Stimulated activated CD4-positive, alpha-beta T cell treated with anti-CD3 and anti-CD28 coated beads, Interleukin-15, amount 100 ng/mL, for 1 hour (primary cell): ENCODE data around the gene CHD1L.
"Not testable (repeated sequence)": the region's sequence is repeated elsewhere in the genome, so short reads cannot be mapped to it uniquely, and the experiment has no call there.

ENCODE experiments used
- DNase-seq, 2 donors: peaks; one replicate each; pipeline ENCODE4 v3.0.0-alpha.2; 2020; ENCODE audit warnings: low read depth in 1 of 2, low spot score in 1 of 2

Gene CHD1L

GRCh38 chr1:147242449-147243227, at the start of gene CHD1L:
CHD1L (plus strand) TSS chr1:147242684; CDS start chr1:147242704, 20 bp downstream.
- DNase-seq, result peak; percentile 90 to 91

GRCh38 chr1:147197324-147197723, 45.2 kb upstream of the CHD1L start:
- not testable (repeated sequence) for DNase-seq

- DNase-seq, result no peak
Observed at GRCh38 chr1:147201276-147201675, 41.2 kb upstream of the CHD1L start.

GRCh38 chr1:147201786-147202185, 40.7 kb upstream of the CHD1L start:
- no peak for DNase-seq

- DNase-seq, result no peak
Observed at GRCh38 chr1:147202576-147202975, 39.9 kb upstream of the CHD1L start.

GRCh38 chr1:147204080-147204479, 38.4 kb upstream of the CHD1L start:
- DNase-seq, result no peak

- no peak for DNase-seq
Observed at GRCh38 chr1:147207192-147207591, 35.3 kb upstream of the CHD1L start.

GRCh38 chr1:147208619-147209018, 33.9 kb upstream of the CHD1L start:
- no peak for DNase-seq

- DNase-seq, result no peak
Observed at GRCh38 chr1:147209825-147210821, 32.4 kb upstream of the CHD1L start.

- no peak for DNase-seq
Observed at GRCh38 chr1:147210987-147211386, 31.5 kb upstream of the CHD1L start.

- DNase-seq, result no peak
Observed at GRCh38 chr1:147211577-147211976, 30.9 kb upstream of the CHD1L start.

- no peak for DNase-seq
Observed at GRCh38 chr1:147213271-147213670, 29.2 kb upstream of the CHD1L start.

- DNase-seq, result no peak
Observed at GRCh38 chr1:147214325-147214724, 28.2 kb upstream of the CHD1L start.

GRCh38 chr1:147214842-147215539, 27.5 kb upstream of the CHD1L start:
- DNase-seq, result no peak

GRCh38 chr1:147215540-147215916, 27.0 kb upstream of the CHD1L start:
- no peak for DNase-seq

GRCh38 chr1:147216124-147216523, 26.4 kb upstream of the CHD1L start:
- DNase-seq, result no peak

- no peak for DNase-seq
Observed at GRCh38 chr1:147217141-147217540, 25.3 kb upstream of the CHD1L start.

- DNase-seq, result no peak
Observed at GRCh38 chr1:147218606-147219005, 23.9 kb upstream of the CHD1L start.

GRCh38 chr1:147223740-147224615, 18.5 kb upstream of the CHD1L start:
- DNase-seq, result no peak

- DNase-seq, result peak; percentile 6 to 15
Observed at GRCh38 chr1:147225193-147225730, 17.2 kb upstream of the CHD1L start, which contains the start of gene FMO5. FMO5 (minus strand) TSS chr1:147225339; CDS start chr1:147225029, 310 bp downstream.
